HL-60 (cell line): ENCODE measurements around the gene HEYL.

Source experiments
- GABPA ChIP-seq: IDR thresholded peaks from 2 replicates; pipeline ENCODE4 v1.6.1; 2012; ENCODE audit warnings: low read depth
- POLR2AphosphoS5 ChIP-seq: IDR thresholded peaks from 2 replicates; pipeline ENCODE4 v1.6.1; 2012; ENCODE audit warnings: low read depth
- TF ChIP-seq, protein P1 (sequence below): IDR thresholded peaks from one replicate; pipeline ENCODE4 v1.5.1; 2011; ENCODE audit warnings: low read length, control low read depth, inconsistent platforms; ENCODE audit not compliant: insufficient read depth
- TF ChIP-seq, protein P2 (sequence below): IDR thresholded peaks from 2 replicates; pipeline ENCODE4 v1.6.1; 2012; ENCODE audit warnings: low read depth; ENCODE audit not compliant: insufficient replicate concordance

DNA sequence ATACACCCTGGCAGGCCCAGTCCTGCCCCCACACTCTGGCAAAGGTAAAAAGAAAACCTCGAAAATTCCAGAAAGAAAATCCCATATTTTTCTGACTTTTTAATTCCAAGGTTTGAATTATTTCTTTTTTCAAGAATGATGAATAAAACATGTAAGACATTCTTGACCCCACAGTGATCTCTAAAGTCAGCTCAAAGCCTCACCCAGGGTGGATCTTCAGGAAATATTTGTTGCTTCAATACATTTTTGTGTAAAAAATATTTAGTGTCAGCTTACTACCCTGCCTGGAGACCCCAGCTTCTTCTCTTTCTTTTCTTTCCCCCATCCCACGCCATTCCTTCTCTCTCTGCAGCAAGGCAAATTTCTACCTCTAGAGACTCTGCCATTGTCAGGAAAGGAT is 39.4 kb upstream of the HEYL start:
- TF ChIP-seq, protein P1, sequence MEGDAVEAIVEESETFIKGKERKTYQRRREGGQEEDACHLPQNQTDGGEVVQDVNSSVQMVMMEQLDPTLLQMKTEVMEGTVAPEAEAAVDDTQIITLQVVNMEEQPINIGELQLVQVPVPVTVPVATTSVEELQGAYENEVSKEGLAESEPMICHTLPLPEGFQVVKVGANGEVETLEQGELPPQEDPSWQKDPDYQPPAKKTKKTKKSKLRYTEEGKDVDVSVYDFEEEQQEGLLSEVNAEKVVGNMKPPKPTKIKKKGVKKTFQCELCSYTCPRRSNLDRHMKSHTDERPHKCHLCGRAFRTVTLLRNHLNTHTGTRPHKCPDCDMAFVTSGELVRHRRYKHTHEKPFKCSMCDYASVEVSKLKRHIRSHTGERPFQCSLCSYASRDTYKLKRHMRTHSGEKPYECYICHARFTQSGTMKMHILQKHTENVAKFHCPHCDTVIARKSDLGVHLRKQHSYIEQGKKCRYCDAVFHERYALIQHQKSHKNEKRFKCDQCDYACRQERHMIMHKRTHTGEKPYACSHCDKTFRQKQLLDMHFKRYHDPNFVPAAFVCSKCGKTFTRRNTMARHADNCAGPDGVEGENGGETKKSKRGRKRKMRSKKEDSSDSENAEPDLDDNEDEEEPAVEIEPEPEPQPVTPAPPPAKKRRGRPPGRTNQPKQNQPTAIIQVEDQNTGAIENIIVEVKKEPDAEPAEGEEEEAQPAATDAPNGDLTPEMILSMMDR = no peak
- TF ChIP-seq GABPA = no peak
- TF ChIP-seq, protein P2, sequence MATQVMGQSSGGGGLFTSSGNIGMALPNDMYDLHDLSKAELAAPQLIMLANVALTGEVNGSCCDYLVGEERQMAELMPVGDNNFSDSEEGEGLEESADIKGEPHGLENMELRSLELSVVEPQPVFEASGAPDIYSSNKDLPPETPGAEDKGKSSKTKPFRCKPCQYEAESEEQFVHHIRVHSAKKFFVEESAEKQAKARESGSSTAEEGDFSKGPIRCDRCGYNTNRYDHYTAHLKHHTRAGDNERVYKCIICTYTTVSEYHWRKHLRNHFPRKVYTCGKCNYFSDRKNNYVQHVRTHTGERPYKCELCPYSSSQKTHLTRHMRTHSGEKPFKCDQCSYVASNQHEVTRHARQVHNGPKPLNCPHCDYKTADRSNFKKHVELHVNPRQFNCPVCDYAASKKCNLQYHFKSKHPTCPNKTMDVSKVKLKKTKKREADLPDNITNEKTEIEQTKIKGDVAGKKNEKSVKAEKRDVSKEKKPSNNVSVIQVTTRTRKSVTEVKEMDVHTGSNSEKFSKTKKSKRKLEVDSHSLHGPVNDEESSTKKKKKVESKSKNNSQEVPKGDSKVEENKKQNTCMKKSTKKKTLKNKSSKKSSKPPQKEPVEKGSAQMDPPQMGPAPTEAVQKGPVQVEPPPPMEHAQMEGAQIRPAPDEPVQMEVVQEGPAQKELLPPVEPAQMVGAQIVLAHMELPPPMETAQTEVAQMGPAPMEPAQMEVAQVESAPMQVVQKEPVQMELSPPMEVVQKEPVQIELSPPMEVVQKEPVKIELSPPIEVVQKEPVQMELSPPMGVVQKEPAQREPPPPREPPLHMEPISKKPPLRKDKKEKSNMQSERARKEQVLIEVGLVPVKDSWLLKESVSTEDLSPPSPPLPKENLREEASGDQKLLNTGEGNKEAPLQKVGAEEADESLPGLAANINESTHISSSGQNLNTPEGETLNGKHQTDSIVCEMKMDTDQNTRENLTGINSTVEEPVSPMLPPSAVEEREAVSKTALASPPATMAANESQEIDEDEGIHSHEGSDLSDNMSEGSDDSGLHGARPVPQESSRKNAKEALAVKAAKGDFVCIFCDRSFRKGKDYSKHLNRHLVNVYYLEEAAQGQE = no peak
- no peak for TF ChIP-seq POLR2AphosphoS5
